Fibroblast of lung (primary cell): ENCODE results near the gene WDR33. TPM values are rescaled to one million over a fixed set of nuclear protein-coding genes. Genes with fewer than 3 reads are reported as not detected.
A peak's percentile ranks its signal among the peaks of the same experiment; 100 is the strongest.

ENCODE experiments used
- DNase-seq, 2 donors: peaks; one replicate each; pipeline versions ENCODE4 v3.0.0 to v3.0.0-alpha.2; 2010; ENCODE audit warnings: low read depth in 2 of 2
- H2AFZ ChIP-seq: 2 replicates; pipeline ENCODE4 v1.5.1; 2012; ENCODE audit warnings: low read length, control low read depth, inconsistent platforms
- H3K27ac ChIP-seq: 2 replicates; pipeline ENCODE4 v1.5.1; 2011; ENCODE audit warnings: low read length, control low read depth; ENCODE audit not compliant: insufficient read depth
- H3K27me3 ChIP-seq: 2 replicates; pipeline ENCODE4 v1.5.1; 2011; ENCODE audit warnings: mild to moderate bottlenecking, low read length; ENCODE audit not compliant: control insufficient read depth, insufficient read depth
- H3K36me3 ChIP-seq: 2 replicates; pipeline ENCODE4 v1.5.1; 2011; ENCODE audit warnings: low read length; ENCODE audit not compliant: control insufficient read depth, insufficient read depth
- H3K4me1 ChIP-seq: 2 replicates; pipeline ENCODE4 v1.5.1; 2011; ENCODE audit warnings: low read length; ENCODE audit not compliant: control insufficient read depth, insufficient read depth; ENCODE audit errors: extremely low read depth
- H3K4me2 ChIP-seq: 2 replicates; pipeline ENCODE4 v1.5.1; 2011; ENCODE audit warnings: low read length, control low read depth; ENCODE audit not compliant: insufficient read depth; ENCODE audit errors: extremely low read depth
- H3K4me3 ChIP-seq, 4 experiments: fragments of 200-600 bp in 1 of 4; sonication (generic) in 1 of 4; replicated peaks in 1 of 4; 2 replicates each; pipeline ENCODE4 v1.5.1; 2011 to 2016; ENCODE audit warnings: low read length in 4 of 4, low read depth in 3 of 4, mild to moderate bottlenecking in 3 of 4, control low read depth in 2 of 4, inconsistent platforms in 1 of 4, mixed read lengths in 1 of 4; ENCODE audit not compliant: insufficient read depth in 1 of 4; ENCODE audit errors: control extremely low read depth in 1 of 4
- H3K79me2 ChIP-seq: 2 replicates; pipeline ENCODE4 v1.5.1; 2012; ENCODE audit warnings: mild to moderate bottlenecking, low read length, inconsistent platforms; ENCODE audit not compliant: control insufficient read depth, insufficient read depth
- H3K9ac ChIP-seq: 2 replicates; pipeline ENCODE4 v1.5.1; 2011; ENCODE audit warnings: mild to moderate bottlenecking, low read length, control low read depth; ENCODE audit not compliant: insufficient read depth
- H3K9me3 ChIP-seq: 2 replicates; pipeline ENCODE4 v1.5.1; 2012; ENCODE audit warnings: low read depth, low read length; ENCODE audit not compliant: control insufficient read depth, insufficient read depth
- H4K20me1 ChIP-seq: 2 replicates; pipeline ENCODE4 v1.5.1; 2011; ENCODE audit warnings: low read length; ENCODE audit not compliant: control insufficient read depth, insufficient read depth; ENCODE audit errors: extremely low read depth
- EZH2 ChIP-seq: IDR thresholded peaks from 2 replicates; pipeline ENCODE4 v1.5.1; 2012; ENCODE audit warnings: low read length, control low read depth, mild to moderate bottlenecking; ENCODE audit errors: missing control alignments
- polyA plus RNA-seq, 2 donors: library from polyadenylated mRNA; depleted of rRNA in 1 of 2; stranded (reverse) in 1 of 2; unstranded in 1 of 2; fragments of >200 nt; gene quantifications; 2 replicates each; pipeline ENCODE4 v1.2.1, GENCODE V29; 2011 to 2012; ENCODE audit warnings: missing spikeins in 1 of 2
- total RNA-seq: library from RNA; depleted of rRNA; stranded (reverse); fragments of >200 nt; gene quantifications from 2 replicates; pipeline ENCODE4 v1.2.1, GENCODE V29; 2014
- TF ChIP-seq, protein P1 (sequence below), 2 donors: IDR thresholded peaks in 1 of 2; conservative IDR thresholded peaks in 1 of 2; 1 replicate in 1 of 2; 2 replicates in 1 of 2; pipeline ENCODE4 v1.5.1; 2011 to 2012; ENCODE audit warnings: low read length in 2 of 2, control low read depth in 1 of 2, inconsistent platforms in 1 of 2, low read depth in 1 of 2, mild to moderate bottlenecking in 1 of 2

Gene WDR33
- total and polyA plus RNA-seq, 2 donors (not counting 1 experiment from before 2014, with no cell fraction given) = 27.2 to 28.6 TPM

DNA sequence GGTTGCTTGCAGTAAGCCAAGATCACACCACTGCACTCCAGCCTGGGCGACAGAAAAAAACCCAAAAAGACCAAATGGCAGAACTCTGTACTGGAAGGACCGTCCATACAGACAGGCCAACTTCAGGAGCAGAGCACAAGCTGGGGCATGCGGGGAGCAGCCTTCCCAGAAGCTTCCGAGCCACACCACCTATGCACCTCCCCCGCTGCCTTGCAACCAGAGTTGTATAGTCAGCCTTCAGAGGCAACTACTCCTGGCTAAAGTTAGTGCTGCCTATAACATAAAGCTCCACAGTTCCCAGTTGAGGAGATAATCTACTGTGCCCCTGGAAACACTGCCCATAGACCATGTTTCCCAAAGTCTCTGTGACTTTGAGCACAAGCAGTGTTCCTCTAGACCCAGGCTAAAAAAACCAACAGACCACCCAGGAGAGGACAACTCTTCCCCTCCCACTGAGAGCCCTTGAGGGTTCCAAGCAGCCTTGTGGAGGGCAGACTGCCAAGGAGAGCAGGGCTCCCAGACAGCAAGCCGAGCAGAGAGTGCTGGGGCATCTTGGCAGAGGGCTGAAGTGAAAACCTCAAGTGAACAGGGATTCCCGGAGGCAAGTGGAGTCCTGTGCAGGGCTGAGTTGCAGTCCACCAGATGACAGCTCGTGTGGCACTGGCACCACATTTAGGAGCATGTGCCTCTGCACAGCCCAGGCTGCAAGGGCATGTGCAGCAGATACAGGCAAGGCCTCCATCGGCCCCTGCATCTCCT lies 102.9 kb downstream of the WDR33 start:
- no peak overlapping the region for H3K9ac ChIP-seq
- no peaks in the 10 kb centered on the region for H3K4me1 ChIP-seq
- no peak for TF ChIP-seq EZH2
- TF ChIP-seq, protein P1, sequence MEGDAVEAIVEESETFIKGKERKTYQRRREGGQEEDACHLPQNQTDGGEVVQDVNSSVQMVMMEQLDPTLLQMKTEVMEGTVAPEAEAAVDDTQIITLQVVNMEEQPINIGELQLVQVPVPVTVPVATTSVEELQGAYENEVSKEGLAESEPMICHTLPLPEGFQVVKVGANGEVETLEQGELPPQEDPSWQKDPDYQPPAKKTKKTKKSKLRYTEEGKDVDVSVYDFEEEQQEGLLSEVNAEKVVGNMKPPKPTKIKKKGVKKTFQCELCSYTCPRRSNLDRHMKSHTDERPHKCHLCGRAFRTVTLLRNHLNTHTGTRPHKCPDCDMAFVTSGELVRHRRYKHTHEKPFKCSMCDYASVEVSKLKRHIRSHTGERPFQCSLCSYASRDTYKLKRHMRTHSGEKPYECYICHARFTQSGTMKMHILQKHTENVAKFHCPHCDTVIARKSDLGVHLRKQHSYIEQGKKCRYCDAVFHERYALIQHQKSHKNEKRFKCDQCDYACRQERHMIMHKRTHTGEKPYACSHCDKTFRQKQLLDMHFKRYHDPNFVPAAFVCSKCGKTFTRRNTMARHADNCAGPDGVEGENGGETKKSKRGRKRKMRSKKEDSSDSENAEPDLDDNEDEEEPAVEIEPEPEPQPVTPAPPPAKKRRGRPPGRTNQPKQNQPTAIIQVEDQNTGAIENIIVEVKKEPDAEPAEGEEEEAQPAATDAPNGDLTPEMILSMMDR (conservative IDR thresholded peaks at IDR 0.05 in 1 of 2, IDR thresholded peaks at IDR 0.05 in 1 of 2; ENCODE audit: low read depth in 1 of 2, low read length in 2 of 2) = no peak
- peaks cover 6% of the 10 kb centered on the region for H3K36me3 ChIP-seq
- no peak overlapping the region for H3K27ac ChIP-seq
- H3K27me3 ChIP-seq = no peaks in the 10 kb centered on the region
- peak; percentile 11 to 24 for DNase-seq
- H3K79me2 ChIP-seq = peaks cover 4% of the 10 kb centered on the region
- no peaks in the 10 kb centered on the region for H3K9me3 ChIP-seq
- H4K20me1 ChIP-seq = no peaks in the 10 kb centered on the region
- no peak overlapping the region for H3K4me3 ChIP-seq
- H2AFZ ChIP-seq = no peak overlapping the region
- no peak overlapping the region for H3K4me2 ChIP-seq

DNA sequence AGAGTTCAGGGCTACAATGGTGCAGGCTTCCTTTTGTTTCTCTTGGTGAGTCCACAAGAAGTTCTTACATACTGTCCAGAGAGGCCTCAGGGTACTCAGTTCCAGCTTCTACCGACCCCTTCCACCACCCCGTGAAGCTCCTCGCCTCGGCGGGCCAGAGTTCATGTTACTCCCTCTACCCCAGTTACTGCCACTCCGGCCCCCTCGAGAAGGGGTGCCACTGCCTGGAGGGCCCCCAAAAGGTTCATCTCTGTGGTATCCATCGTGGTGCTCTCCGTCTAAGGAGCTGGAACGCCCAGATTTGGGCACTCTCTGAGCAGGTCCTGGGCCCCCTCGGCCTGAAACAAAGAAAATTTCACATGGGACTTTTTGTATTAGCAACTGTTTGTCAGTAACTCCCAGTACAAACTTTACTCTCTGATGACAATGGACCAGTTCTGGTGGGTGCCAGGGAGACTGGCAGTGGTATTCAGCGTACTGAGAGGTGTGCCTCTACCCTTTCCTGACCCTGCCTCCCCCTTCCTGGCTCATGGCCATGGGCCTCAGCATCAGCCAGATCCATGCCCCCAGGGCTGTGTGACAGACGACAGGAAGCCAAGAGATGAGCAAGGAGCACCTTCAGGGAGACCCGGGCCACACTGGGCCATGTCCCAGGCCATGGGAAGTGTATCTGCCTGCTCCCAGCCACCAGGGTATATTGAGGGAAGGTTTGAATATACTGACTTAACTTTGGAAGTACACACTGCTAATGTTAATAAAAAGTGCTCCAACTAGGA lies 104.6 kb downstream of the WDR33 start:
- Histone ChIP-seq H3K4me1 (no peaks in the 10 kb centered on the region), H4K20me1 (no peaks in the 10 kb centered on the region), H2AFZ (no peak overlapping the region), H3K79me2 (peaks cover 9% of the 10 kb centered on the region), H3K9me3 (no peaks in the 10 kb centered on the region), H3K9ac (no peak overlapping the region), H3K27me3 (no peaks in the 10 kb centered on the region), H3K36me3 (peaks cover 6% of the 10 kb centered on the region), H3K4me3 (no peak overlapping the region), H3K27ac (peak overlapping the region; percentile 51), H3K4me2 (no peak overlapping the region)
- TF ChIP-seq, protein P1 (conservative IDR thresholded peaks at IDR 0.05 in 1 of 2, IDR thresholded peaks at IDR 0.05 in 1 of 2; ENCODE audit: low read depth in 1 of 2, low read length in 2 of 2) = no peak
- no peak for TF ChIP-seq EZH2
- DNase-seq = no peak

DNA sequence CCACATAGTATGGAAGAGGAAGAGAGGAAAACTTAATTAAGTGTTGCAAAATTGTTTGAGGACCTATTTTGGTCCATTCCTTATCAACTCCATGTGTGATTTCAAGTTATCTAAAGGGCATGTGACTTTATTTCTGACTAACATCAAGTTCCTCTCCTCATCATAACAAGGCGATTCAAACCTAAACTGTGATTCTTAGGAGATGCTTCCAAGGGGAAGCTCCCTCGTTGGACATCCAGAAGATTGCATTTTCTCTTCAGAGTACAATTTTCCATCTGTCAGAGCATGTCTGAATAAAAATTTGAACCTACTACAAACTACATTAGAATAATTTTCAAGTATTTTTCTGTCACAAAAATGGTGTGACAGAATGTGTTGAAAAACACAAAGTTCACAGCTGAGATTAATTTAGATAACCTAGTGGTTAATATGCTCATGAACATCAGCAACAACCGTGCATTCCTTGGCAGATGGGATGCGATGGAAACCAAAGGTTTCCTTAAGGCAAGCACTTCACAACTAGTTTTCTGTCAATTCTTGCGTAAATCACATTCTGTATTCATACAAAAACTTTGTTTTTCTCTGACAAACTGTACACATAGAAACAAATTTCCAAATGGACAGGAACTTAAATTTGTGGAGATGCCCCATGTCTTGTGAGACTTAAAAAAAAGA lies 105.4 kb downstream of the WDR33 start:
- Histone ChIP-seq H3K27me3 (no peaks in the 10 kb centered on the region), H3K4me3 (no peak overlapping the region), H2AFZ (no peak overlapping the region), H3K36me3 (peaks cover 6% of the 10 kb centered on the region), H3K4me2 (no peak overlapping the region), H3K4me1 (peaks cover 4% of the 10 kb centered on the region), H3K79me2 (peaks cover 9% of the 10 kb centered on the region), H3K9me3 (no peaks in the 10 kb centered on the region), H3K27ac (peak overlapping the region; percentile 51), H3K9ac (no peak overlapping the region), H4K20me1 (no peaks in the 10 kb centered on the region)
- TF ChIP-seq, protein P1 (conservative IDR thresholded peaks at IDR 0.05 in 1 of 2, IDR thresholded peaks at IDR 0.05 in 1 of 2; ENCODE audit: low read depth in 1 of 2, low read length in 2 of 2) = no peak
- TF ChIP-seq EZH2 = no peak
- no peak for DNase-seq
